ENCODE data around the gene TXK. TPM values are rescaled to one million over a fixed set of nuclear protein-coding genes. Genes with fewer than 3 reads are reported as not detected.

Gene TXK
- total RNA-seq, 1 experiment from 2014 or later = 1.7 TPM

GRCh38 chr4:48035952-48036351 lies 98.1 kb downstream of the TXK start:
- no TSS peak for BruUV-seq (replicated peaks)
- Histone ChIP-seq H3K9me3 (ENCODE audit: control insufficient read depth in 1 of 2, insufficient read depth in 1 of 2, low read depth in 1 of 2, low read length in 2 of 2) (no peaks in the 10 kb centered on the region), H2AFZ (ENCODE audit: low read depth, low read length, poor library complexity, severe bottlenecking) (no peak overlapping the region), H4K20me1 (ENCODE audit: insufficient read depth) (no peaks in the 10 kb centered on the region), H3K27ac (ENCODE audit: low read depth, low read length) (no peak overlapping the region), H3K79me2 (ENCODE audit: insufficient read depth, low read length) (no peaks in the 10 kb centered on the region), H3K27me3 (ENCODE audit: insufficient read depth, low read length) (no peaks in the 10 kb centered on the region), H3K36me3 (ENCODE audit: control insufficient read depth in 1 of 2, insufficient read depth in 2 of 2, low read length in 2 of 2) (peaks cover 0 to 3% of the 10 kb centered on the region in 2 experiments; a peak in 1 of 4 replicates), H3K4me2 (ENCODE audit: low read length) (no peak overlapping the region), H3K4me1 (ENCODE audit: control insufficient read depth in 1 of 2, insufficient read depth in 2 of 2, low read length in 2 of 2) (no peaks in the 10 kb centered on the region), H3K9me2 (ENCODE audit: insufficient read depth) (no peaks in the 10 kb centered on the region), H3K4me3 (replicated peaks in 1 of 2; ENCODE audit: low read depth in 1 of 2, low read length in 2 of 2) (no peak overlapping the region), H3K9ac (ENCODE audit: low read length) (no peak overlapping the region)
- DNase-seq (ENCODE audit: low read depth, low spot score) = no peak
- TF ChIP-seq EZH2phosphoT487 (IDR thresholded peaks at IDR 0.05; ENCODE audit: borderline replicate concordance) = no peak
- TF ChIP-seq ELF1 (IDR thresholded peaks at IDR 0.05; ENCODE audit: borderline replicate concordance, low read depth) = no peak
- no peak for TF ChIP-seq REST (IDR thresholded peaks at IDR 0.05; ENCODE audit: low read depth)
- no peak for TF ChIP-seq YY1 (IDR thresholded peaks at IDR 0.05; ENCODE audit: extremely low read depth, insufficient replicate concordance, low read depth, low read length)
- no peak for TF ChIP-seq CTCF (IDR thresholded peaks at IDR 0.05 in 2 of 3, conservative IDR thresholded peaks at IDR 0.05 in 1 of 3; ENCODE audit: borderline replicate concordance in 1 of 3, insufficient read depth in 1 of 3, low read depth in 2 of 3, low read length in 2 of 3)
- ATAC-seq = no peak
- ChIA-PET POLR2A (no interaction called here), RAD21 (ENCODE audit: low non-redundant PET in 1 of 2, low total read pairs in 2 of 2, uncharacterized antibody in 2 of 2, unreplicated experiment in 2 of 2) (no interaction called here), CTCF (no interaction called here)
- intact Hi-C loops (cut with micrococcal nuclease) = no loop called here

Data from HCT116 (cell line).